SKM-1 treated with dmso at 0.1 percent for 144 hours (cell line): ENCODE measurements around the gene SERPINA9.

ENCODE experiments used
- DNase-seq: peaks from one replicate; lab custom pipeline; 2025; ENCODE audit not compliant: unreplicated experiment; lab: John Stamatoyannopoulos, UW

Gene SERPINA9

DNA sequence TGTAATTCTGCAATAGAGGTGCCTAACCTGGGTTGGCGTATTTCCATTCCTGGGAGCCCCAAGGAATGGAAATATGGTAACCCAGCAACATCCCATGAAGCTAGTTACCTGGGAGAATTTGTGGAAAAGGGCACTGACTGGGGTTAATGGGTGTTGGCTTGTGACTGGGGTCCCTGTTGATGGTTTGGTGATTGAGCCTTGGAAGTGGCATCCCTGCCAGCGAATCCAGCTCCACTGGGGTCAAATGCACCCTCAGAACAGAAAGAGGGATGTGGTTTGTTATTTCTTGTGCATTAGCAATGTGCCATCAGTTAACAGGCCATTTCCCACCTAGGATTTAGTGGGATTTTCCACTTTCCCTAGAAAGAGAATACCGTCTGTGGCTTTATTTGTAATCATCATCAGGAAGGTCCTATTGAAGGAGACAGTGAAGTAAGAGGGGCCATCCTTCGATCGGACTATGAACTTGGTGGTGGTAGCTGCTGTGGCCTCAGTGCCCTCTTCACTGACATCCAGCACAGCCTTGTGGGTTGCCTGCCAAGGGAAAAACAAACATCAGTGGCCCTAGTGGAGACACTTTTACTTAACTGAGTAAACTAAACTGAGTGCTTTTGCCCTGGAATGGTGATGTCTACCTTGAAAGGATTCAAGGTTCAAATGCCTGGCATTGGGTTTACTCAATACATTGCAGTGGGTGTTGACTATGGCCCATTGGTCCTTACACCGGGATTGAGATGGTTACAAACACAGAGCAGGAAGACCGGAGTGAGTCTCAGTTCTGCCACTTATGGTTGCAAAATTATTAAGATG lies 13.0 kb downstream of the SERPINA9 start:
- no peak for DNase-seq

DNA sequence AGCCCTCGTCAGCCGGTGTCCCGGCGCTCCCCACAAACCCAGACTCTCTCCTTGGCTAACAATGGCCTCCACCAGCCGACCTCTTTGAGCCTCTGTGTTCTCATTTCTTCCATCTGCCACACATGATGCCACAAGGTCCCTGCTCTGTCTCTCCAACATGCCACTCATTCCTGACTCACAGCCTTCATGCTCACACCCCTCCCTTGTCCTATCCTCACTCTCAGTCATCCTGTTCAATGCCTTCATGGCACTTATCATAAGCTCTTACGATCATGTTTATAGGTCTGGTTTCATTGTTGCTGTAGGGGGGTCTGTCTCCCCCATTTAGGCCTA lies 13.8 kb downstream of the SERPINA9 start:
- DNase-seq: no peak

DNA sequence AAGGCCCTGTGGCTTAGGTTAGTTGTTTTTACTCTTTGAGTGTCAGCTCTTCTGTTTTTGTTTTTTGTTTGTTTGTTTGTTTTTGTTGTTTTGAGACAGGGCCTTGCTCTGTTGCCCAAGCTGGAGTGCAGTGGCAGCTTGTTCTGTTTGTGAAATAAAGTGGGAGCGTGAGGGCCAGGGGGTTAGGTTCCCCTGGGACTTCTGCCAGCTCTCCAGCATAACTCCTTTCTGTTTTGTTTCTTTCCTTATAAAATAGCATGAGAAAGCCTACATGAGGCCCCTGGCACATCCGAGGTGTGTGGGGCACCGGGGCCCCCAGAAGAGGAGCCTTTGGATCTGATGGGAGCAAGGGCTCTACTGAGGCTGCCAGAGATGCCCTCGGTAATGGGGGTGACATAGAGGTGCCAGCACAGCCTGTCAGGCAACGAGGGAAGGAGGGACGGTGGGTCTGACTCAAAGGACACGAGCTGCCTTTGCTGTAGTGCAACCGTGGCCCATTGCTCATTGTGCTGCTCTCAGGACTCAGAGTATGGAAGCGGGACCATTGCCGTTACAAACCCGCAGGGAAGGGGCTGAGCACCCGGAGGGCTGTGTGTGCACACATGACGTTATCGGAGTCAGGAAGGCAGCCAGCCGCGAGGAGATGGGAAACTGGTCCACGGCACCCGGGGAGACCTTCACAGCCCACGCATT lies 14.3 kb downstream of the SERPINA9 start:
- no peak for DNase-seq

DNA sequence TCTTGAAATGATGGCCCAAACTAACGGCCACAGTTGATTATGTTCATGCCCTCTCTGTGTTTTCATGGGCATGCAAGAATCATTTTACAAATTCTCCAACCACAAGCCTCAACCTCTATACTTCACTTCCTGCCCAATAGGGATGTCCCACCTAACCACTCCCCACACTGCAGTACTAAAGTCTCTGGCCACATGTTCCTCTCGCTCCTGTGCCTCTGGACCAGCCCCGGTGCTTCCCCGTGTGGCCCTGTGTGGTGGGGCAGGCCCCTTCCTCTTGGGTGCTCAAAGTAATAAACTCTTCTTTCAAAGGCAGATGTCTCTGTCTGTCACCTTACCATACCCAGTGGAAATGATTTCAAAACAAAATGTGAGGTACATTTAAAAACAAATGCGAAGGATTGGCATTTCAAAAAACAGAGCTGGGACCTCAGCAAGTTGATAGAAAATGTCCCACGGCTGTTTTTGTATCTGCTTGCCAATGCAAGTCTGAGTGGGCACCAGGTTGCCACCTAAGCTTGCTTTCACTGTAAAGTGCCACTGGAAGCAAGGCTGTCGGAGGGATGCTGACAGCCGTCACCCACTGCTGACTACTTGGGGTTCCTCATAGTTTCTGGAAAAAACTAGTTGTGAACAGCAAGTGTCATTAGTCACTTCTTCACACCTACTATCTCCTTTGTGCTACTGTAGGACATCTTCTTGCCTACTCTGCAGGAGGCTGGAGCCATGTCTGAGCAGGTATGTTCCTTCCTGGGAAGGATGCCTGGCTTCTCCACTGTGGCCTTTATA lies 15.2 kb downstream of the SERPINA9 start:
- DNase-seq: no peak

DNA sequence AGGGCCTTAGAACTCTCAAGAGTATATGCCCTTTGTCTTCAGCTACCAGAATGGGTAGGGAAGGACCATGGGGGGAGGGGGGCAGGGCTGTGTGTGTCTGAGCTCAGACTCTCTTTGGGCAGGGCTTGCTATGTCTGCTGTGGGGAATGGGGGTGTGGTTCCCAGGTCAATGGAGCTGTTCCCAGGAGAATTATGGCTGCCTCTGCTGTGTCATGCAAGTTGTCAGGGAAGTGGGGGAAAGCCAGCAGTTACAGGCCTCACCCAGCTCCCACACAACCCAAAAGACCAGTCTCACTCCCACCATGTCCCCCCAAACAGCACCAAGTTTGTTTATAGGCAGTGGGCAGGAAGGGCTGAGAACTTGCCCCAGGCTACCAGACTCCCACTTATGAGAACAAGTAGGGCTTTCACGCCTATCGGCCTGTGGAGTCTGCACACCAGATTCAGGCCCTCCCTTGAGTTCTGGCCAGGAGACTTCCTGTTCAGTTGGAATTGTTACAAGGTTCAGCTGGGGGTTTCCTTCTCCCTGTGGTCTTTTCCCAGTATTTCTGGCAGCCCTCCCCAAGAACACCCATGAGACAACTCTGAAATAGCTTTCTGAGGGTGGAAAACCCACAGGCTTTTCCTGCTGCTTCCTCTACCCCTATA lies 17.3 kb downstream of the SERPINA9 start:
- no peak for DNase-seq

DNA sequence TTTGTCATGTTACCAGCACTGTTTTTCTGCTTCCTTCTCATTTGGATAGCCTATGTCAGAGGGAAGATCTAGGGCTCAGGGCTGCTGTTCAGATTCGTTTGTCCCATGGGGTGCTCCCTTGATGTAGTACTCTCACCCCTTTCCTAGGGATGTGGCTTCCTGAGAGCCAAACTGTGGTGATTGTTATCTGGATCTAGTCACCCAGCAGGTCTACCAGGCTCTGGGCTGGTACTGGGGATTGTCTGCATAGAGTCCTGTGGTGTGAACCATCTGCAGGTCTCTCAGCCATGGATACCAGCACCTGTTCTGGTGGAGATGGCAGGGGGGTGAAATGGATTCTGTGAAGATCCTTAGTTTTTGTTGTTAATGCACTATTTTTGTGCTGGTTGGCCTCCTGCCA lies 17.9 kb downstream of the SERPINA9 start:
- DNase-seq: no peak

DNA sequence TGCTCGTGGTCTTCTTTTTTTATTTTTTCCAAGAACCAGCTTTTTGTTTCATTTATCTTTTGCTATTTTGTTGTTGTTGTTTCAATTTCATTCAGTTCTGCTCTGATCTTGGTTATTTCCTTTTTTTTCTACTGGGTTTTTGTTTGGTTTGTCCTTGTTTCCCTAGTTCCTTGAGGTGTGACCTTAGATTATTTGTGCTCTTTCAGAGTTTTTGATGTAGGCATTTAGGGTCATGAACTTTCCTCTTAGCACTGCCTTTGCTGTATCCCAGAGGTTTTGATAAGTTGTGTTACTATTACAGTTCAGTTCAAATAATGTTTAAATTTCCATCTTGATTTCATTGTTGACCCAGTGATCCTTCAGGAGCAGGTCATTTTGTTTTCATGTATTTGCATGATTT lies 20.1 kb downstream of the SERPINA9 start:
- no peak for DNase-seq

DNA sequence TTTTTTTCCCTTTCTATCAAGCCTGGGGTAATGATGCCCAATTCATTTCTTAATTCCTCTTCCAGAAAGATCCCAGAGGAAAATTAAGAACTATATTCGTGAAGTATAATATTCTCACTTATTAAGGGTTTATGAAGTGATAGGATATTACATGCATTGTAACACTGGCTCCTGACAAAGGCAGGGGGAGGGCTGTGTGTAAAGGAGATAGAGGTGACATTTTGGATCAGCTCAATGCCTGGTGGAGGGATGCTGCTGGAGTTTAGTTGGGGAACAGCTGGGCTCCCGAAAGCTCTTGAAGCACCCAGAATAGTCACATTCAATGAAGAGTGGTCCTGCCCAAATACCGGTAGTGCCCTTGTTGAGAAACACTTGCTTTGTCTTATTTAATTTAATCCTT lies 24.2 kb downstream of the SERPINA9 start:
- DNase-seq: no peak

DNA sequence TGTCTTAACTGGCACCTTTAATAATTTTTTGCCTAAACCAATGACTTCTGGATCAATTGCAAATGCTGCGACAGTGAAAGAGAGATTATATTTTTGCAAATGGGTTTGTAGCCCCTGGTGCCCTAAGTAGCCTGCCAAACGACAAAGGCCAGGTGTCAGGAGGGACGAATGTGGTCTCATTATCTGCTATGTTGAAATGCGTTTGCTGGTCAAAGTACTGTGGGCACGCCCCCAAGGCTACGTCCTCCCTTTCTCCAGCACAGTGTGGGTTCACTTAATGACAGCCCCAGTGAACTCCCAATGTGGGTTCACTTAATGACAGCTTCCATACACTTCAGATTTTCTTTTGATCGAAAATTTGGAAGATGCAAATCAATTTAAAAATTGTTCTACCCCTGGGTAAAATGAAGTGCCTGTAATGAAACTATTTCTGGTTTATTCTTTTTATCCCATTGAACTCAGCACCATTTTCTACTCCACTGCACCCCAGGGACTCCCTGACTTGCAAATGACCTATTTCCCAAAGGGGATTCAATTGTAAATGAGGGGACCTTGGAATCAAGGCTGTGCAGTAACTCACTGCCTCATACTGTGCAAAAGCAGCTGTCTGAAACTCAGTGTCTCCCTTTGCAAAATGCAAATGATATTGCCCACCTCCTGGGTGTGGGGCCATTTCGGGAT lies 24.8 kb downstream of the SERPINA9 start:
- DNase-seq: no peak

DNA sequence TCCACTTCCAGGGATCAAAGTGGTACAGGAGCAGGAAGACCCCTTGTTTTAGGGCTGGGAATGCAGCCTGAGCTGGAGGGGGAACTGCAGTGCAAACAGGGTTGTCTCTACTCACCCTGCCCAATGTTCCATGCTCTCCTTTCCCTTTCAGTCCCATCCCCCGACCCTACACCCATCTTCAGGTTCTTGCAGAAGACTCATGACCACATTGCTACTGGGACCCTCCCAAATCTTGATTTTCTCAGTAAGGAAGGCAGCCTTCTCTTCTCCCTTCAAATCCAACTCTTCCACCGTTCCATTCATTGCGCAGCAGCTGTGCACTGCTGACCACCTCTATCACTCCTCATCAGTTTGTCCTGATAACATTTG lies 25.3 kb downstream of the SERPINA9 start:
- no peak for DNase-seq

DNA sequence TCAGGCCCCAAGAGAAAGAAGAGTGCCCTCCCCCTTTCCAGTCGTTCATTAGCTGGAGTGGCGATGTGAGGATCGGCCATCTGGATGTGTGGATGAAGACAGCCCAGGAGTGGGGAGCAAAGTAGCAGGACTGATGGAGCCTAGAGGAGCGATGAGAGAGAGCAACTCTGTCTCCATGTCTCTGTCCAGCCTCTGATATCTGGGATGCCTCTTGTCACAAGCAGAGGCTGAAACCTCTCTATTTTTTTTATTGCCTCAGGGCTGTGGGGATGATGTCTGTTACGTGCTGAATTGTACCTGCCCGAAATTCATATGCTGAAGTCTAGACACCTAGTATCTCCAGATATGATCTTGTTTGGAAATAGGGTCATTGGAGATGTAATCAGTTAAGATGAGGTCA lies 26.1 kb downstream of the SERPINA9 start:
- no peak for DNase-seq

DNA sequence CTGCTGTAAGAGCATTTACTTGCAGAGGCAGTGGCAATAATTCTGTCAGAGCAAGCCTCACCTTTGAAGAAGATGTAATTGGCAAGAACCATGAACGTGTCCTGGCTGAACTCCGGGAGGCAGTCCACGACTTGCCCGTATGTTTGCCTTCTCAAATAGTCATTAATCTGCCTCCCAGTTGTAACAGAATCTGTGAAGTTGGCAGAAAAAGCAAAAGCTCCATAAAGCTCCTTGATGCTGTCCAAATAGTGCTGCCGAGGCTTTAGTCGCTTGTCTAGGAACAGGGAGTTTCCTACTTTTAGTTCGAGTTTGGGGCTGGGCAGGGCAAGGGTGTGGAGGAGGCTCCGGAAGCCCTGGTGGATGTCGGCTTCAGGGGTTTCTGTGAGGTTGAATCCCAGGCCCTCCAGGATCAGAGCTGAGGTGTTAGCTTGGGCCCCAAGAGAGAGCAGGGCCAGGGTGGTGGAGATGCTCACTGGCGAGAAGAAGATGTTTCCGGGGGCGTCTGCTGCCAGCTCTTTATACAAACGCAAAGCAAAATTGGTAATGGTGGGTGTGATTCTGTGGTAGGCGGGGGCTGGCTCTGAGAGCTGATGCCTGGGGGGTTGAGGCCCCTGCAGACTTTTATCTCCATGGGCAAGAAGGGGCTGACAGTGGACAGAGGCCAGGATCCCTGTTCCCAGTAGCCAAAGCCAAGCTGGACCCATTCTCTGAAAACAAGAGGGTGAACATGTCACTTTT lies 27.8 kb downstream of the SERPINA9 start:
- DNase-seq: no peak

DNA sequence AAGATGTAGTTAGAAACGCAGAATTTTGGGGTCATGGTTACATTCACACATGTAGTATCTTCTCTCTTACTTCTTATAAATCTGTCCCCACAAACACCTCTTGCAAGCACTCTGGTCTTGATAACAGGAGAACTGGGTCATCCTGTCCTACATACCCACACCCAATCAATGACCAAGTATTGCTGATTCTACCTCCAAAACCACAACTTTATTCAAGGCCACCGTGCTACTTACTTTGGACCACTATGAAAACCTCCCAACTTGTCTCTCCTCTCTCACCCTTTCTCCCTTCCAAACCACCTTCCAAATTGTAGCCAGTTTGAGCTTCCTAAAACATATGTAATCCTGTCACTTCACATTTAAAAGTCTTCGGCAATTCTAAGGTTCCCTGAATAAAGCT lies 28.8 kb downstream of the SERPINA9 start:
- no peak for DNase-seq

DNA sequence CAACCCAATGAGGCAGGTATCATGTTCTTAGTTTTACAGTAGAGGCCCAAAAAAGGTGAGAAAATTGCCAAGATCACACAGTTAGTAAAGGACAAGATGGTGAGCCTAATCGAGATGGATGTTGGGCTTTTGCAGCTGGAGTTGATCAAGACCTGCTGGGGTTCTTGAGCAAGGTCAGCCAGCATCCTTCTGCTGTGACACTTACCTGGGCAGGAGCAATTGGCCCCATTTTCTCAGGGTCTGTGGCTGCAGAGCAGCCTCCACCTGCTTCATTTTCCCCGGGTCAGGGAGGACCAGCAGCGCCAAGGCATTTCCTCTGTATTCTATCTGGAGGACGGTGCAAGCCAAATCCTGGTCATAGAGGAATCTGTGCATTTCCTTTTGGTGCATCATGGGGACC lies 29.9 kb downstream of the SERPINA9 start:
- DNase-seq: no peak

DNA sequence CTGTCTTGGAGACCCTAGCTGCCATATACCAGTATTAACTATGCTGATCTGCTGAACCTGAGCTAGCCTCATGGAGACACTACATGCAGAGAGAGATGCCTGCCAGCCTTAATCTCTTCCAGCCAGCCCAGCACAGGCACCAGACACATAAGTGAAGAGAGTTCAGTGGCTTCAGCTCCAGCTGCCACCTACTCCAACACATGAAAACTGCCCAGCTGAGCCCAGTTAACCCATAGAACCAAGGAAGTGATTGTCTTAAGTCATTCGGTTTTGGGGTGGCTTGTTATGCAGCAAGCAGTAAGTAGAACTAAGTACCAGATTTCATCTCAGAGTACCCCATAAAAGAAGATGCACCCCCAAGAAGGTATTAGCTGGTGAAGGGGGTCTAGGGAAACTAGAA lies 31.0 kb downstream of the SERPINA9 start:
- DNase-seq: no peak

DNA sequence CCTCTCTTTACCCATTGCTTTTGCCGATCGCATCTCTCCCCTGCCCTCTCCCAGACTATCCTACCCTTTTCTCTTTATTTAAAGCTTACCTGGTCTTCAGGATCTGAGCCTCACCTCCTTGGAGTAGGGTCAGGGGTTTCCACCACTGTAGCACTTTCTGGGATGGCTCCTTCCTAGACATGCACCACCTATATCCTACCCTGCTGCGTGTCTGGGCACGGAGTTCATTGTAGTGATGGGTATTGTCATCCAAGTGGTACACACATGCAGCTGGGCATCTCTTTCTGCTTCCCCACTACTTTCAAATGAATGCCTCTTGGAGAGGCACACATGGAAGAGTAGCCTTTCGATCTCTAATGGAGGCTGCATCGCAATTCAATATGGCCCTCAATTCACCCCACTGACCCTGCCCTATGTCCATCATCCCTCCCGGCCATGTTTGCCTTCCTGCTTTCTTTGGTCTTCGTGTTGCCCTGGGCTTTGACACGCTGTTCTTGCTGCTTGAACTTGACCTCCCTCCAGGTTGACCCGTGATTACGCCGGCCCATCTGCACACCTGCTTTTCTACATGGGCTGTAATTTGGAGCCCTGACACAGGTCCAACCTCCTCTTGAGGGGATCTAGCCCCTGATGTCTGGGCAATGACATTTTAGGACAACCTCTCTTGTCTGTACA lies 34.3 kb downstream of the SERPINA9 start:
- no peak for DNase-seq

DNA sequence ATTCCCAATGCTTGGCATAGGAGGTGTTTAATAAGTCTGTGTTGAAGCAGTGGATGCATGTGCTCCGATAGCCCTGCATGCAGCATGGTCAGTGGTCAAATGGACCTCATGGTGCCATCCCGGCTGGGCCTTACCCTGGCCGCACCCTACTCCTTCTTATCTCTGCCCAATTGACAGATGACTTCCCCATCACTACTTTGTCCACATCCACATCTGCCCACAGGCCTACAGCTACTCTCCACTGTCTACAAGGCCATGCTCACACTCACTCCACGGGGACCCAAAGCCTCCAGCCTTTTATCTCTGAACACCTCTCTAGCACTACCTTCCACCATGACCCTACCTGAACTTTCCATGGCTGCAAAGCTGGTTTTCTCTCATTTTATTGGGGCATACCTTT lies 34.9 kb downstream of the SERPINA9 start:
- no peak for DNase-seq

DNA sequence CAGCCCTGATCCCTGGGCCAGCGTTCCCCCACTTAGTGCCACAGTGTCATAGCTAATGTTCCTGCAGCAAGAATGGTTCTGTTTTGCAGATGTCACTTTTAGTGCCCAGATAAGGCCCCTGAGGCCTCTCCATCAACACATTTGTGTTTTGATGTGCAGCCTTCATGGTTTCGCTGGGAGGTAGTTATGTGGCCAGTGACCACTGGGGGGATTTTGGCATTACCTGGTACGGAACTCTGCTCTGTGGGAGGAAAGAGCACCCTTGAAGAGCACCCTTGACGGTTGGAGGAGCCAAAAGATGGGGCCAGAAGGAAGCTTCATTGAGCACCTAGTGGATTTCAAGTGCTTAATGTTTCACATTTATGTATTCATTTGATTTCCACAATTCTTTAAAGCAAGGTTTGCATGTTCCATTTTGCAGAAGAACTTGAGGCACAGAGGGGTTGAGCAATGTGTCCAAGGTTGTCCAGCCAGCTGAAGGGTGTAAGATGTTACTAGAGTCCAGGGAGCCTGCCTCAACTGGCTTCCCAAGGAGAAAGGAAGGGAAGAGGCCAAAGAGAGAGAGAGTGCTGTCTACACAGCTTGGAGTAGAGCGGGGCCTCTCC lies 36.4 kb downstream of the SERPINA9 start:
- DNase-seq: no peak

DNA sequence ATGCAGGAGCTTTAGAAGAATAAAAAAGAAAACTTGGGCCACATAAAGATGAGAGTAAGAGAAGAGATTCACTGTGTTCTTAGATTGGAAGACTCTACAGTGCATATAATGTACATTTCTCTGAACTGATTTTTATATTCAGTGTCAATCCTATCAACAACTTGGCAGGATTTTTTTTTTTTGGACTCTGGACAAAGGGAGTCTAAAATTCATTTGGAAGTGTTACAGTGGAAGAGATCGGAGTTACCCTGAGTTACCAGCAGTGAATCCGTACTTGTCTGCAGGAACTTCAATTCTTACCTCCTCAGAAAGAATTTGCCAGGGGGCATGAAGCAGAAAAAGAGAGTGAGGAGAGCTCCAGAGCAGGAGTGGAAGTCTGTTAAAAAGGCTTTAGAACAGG lies 47.4 kb downstream of the SERPINA9 start:
- no peak for DNase-seq
